Measurements from ENCODE around the gene RASL10A. TPM values are rescaled to one million over a fixed set of nuclear protein-coding genes. Genes with fewer than 3 reads are reported as not detected.

RASL10A gene
- total and polyA plus RNA-seq, 9 donors, result 1.5 to 3.5 (median 2.1) TPM

DNA sequence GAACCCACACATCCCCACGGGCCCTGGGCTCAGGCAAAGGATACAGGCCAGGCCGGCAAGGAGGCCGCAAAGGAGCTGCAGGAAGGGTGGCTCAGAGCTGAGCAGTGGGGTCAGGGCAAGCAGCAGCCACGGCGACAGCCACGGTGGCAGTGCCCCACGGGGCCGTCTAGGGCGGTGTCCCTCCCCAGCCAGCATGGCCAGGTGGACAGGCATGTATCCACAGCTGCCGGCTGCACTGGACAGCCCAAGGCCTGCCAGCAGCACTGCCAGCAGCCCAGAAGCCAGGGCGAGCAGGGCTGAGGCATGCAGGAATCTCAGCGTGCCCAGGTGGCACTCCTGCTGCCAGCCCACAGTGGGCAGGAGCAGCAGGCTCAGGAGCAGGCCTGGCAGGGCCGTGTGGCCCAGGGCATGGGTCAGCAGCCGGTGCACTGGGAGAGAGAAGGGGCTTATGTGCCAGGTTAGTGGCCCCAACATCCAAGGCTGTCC, 51.7 kb downstream of the RASL10A start:
- 75% methylated on average over 14 of the region's 14 CpGs for WGBS (ENCODE audit: insufficient coverage)
- H3K27me3 ChIP-seq (ENCODE audit: control insufficient read depth, insufficient read depth, low read length), result no peaks in the 10 kb centered on the region
- H3K36me3 ChIP-seq (ENCODE audit: control insufficient read depth, insufficient read depth, low read length), result peaks cover 46% of the 10 kb centered on the region
- no peak overlapping the region for H3K27ac ChIP-seq (ENCODE audit: low read length)
- H3K4me1 ChIP-seq (ENCODE audit: control insufficient read depth, insufficient read depth, low read length), result peaks cover 14% of the 10 kb centered on the region
- no peaks in the 10 kb centered on the region for H3K9me3 ChIP-seq (replicated peaks; ENCODE audit: control insufficient read depth, low read depth, low read length)
- no peak for DNase-seq
- no peak overlapping the region for H3K4me3 ChIP-seq (ENCODE audit: low read length)

Other genes with a start within 250 kb of the RASL10A start
- 44.9 TPM for gene KREMEN1, start 242.7 kb downstream of the RASL10A start, total RNA-seq
- 10 to 100 TPM; 61.2 to 96.6 (median 86.9) TPM for gene KREMEN1, start 242.7 kb downstream of the RASL10A start, polyA plus RNA-seq (ENCODE audit: insufficient read depth in 1 of 8, insufficient read length in 8 of 8, low replicate concordance in 1 of 8)
- 5.7 TPM for gene EMID1, start 109.8 kb downstream of the RASL10A start, total RNA-seq
- gene EMID1, start 109.8 kb downstream of the RASL10A start, polyA plus RNA-seq (ENCODE audit: insufficient read depth in 1 of 8, insufficient read length in 8 of 8, low replicate concordance in 1 of 8), result 10 to 100 TPM in 1 of 8 donors, 1 to 10 TPM in 7; 5.2 to 20.4 (median 7.6) TPM
- gene RHBDD3, start 47.7 kb downstream of the RASL10A start, total RNA-seq, result 22.4 TPM
- gene RHBDD3, start 47.7 kb downstream of the RASL10A start, polyA plus RNA-seq (ENCODE audit: insufficient read depth in 1 of 8, insufficient read length in 8 of 8, low replicate concordance in 1 of 8), result 10 to 100 TPM; 23.1 to 32.9 (median 28.6) TPM
- gene EWSR1, start 47.4 kb downstream of the RASL10A start, total RNA-seq, result 111 TPM
- gene EWSR1, start 47.4 kb downstream of the RASL10A start, polyA plus RNA-seq (ENCODE audit: insufficient read depth in 1 of 8, insufficient read length in 8 of 8, low replicate concordance in 1 of 8), result 100 to 1,000 TPM; 169 to 207 (median 180) TPM
- 2.7 TPM for gene GAS2L1, start 9.0 kb downstream of the RASL10A start, total RNA-seq
- gene GAS2L1, start 9.0 kb downstream of the RASL10A start, polyA plus RNA-seq (ENCODE audit: insufficient read depth in 1 of 8, insufficient read length in 8 of 8, low replicate concordance in 1 of 8), result 10 to 100 TPM; 10.5 to 15.4 (median 13.4) TPM
- gene AP1B1, start 72.9 kb upstream of the RASL10A start, total RNA-seq, result 19.9 TPM
- gene AP1B1, start 72.9 kb upstream of the RASL10A start, polyA plus RNA-seq (ENCODE audit: insufficient read depth in 1 of 8, insufficient read length in 8 of 8, low replicate concordance in 1 of 8), result 10 to 100 TPM; 22.5 to 33.6 (median 28.1) TPM
- gene RFPL1, start 122.9 kb upstream of the RASL10A start, total RNA-seq, result not detected
- gene RFPL1, start 122.9 kb upstream of the RASL10A start, polyA plus RNA-seq (ENCODE audit: insufficient read depth in 1 of 8, insufficient read length in 8 of 8, low replicate concordance in 1 of 8), result under 1 TPM in 3 of 8 donors, not detected in 5; 0.24 to 0.48 (median 0.33) TPM
- 0.58 TPM for gene NEFH, start 164.5 kb upstream of the RASL10A start, total RNA-seq
- gene NEFH, start 164.5 kb upstream of the RASL10A start, polyA plus RNA-seq (ENCODE audit: insufficient read depth in 1 of 8, insufficient read length in 8 of 8, low replicate concordance in 1 of 8), result 1 to 10 TPM in 7 of 8 donors, under 1 TPM in 1; 0.14 to 5.1 (median 3.2) TPM
- gene THOC5, start 238.1 kb upstream of the RASL10A start, total RNA-seq, result 28.4 TPM
- gene THOC5, start 238.1 kb upstream of the RASL10A start, polyA plus RNA-seq (ENCODE audit: insufficient read depth in 1 of 8, insufficient read length in 8 of 8, low replicate concordance in 1 of 8), result 10 to 100 TPM; 18.9 to 25.8 (median 21.6) TPM

Measured in muscle of leg (tissue), 11 donors.